Esophagus squamous epithelium (tissue), 4 donors: ENCODE measurements around the gene CXXC5.

Source experiments
- POLR2A ChIP-seq, 4 donors: fragments of 450-650 bp; IDR thresholded peaks; one replicate each; pipeline ENCODE4 v1.6.1; 2017; ENCODE audit warnings: antibody characterized with exemption in 4 of 4, mild to moderate bottlenecking in 4 of 4, moderate library complexity in 3 of 4
- TF ChIP-seq, protein P1 (sequence below), 6 experiments: fragments of 450-650 bp in 4 of 6; fragments of 200-600 bp in 2 of 6; sonication (generic) in 2 of 6; IDR thresholded peaks; one replicate each; pipeline ENCODE4 v1.5.1; 2016 to 2019; ENCODE audit warnings: antibody characterized with exemption in 6 of 6, mild to moderate bottlenecking in 4 of 6, moderate library complexity in 4 of 6

DNA sequence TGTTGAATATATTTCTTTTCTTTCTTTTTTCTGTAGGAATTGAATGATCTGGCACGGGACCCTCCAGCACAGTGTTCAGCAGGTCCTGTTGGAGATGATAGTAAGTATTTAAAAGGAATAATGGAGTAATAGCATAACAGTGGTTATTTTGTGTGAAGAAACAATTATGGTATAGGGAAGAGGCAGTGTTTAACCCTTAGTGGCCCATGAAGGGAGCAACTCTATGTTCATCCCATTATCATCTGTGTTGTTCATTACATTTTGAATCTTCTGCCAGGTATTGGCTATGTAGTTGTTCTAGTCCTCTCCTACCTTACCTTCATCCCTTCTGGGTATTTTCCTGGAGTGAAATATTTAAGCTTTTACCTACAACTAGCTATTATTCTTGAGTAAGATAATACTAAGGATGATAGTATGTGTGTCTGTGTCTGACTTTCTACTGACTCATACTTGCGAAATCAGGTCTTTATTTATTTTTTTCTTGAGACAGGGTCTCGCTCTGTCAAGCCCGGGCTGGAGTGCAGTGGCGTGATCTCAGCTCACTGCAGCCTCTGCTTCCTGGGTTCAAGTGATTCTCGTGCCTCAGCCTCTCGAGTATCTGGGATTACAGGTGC, 47.7 kb upstream of the CXXC5 start:
- TF ChIP-seq, protein P1, sequence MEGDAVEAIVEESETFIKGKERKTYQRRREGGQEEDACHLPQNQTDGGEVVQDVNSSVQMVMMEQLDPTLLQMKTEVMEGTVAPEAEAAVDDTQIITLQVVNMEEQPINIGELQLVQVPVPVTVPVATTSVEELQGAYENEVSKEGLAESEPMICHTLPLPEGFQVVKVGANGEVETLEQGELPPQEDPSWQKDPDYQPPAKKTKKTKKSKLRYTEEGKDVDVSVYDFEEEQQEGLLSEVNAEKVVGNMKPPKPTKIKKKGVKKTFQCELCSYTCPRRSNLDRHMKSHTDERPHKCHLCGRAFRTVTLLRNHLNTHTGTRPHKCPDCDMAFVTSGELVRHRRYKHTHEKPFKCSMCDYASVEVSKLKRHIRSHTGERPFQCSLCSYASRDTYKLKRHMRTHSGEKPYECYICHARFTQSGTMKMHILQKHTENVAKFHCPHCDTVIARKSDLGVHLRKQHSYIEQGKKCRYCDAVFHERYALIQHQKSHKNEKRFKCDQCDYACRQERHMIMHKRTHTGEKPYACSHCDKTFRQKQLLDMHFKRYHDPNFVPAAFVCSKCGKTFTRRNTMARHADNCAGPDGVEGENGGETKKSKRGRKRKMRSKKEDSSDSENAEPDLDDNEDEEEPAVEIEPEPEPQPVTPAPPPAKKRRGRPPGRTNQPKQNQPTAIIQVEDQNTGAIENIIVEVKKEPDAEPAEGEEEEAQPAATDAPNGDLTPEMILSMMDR (IDR thresholded peaks at IDR 0.05), result no peak
- no peak for TF ChIP-seq POLR2A (IDR thresholded peaks at IDR 0.05)
